Measurements from ENCODE around the gene CASZ1. TPM values are rescaled to one million over a fixed set of nuclear protein-coding genes. Genes with fewer than 3 reads are reported as not detected.

The CASZ1 gene
- total RNA-seq, 3 donors from 2014 or later (not counting 1 experiment from before 2014, with no cell fraction given) = 55.9 to 83.0 (median 70.6) TPM

DNA sequence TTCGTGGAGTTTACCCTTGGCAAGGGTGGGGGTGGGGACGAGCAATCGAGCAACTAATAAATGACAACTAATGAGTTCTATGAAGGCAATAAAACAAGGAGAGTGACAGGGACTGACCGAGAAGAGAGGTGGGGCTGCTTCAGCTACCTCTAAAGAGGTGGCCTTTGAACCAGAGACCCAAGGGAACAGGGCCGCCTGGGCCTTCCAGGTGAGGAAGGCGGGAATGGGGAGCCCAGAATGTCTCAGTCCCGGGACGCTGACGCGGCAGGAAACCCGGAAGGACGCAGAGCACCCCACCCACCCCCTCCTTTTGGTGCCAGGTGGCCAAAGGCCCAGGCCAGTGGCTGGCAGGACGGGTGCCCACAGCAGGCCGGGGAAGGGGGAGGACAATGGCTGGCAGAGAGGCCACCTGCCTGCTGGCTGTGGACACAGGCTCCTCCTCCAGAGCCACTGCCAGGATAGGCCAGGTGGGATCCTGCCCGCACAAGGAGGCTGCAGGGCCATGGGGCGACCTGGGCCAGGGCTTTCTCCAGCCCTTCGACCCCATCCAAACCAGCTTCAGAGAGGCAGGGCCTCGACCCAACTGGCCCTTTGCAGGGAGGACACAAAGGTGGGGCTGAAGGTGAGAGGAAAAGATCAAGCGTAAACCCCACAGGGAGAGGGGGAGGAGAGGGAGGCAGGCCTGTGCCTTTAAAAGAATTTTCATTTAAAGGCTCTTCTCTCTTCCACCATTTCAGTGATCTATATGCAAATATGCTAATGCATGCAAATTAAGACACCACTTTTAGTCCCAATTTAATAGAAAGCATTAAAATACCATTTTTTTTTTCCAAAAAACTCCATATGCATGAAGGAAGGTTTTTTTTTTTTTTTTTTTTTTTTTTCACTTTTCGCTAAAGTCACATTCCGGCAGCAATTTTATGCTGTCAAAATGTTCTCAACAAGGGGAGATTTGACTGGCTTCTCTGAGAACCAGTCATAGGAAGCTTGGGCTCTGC, 58.1 kb downstream of the CASZ1 start:
- H3K4me1 ChIP-seq (ENCODE audit: control insufficient read depth, insufficient read depth, low read length) = no peaks in the 10 kb centered on the region
- H3K36me3 Mint-ChIP-seq = no peaks in the 10 kb centered on the region

GRCh38 chr1:10737651-10738050, 58.8 kb downstream of the CASZ1 start:
- intact Hi-C loops (cut with micrococcal nuclease) = no loop called here
- Histone ChIP-seq H3K4me1 (ENCODE audit: control insufficient read depth, insufficient read depth, low read length) (no peaks in the 10 kb centered on the region), H3K27ac (ENCODE audit: low read length) (no peak overlapping the region), H3K4me3 (ENCODE audit: low read length) (no peak overlapping the region), H3K9me3 (ENCODE audit: control insufficient read depth, insufficient read depth, low read length) (no peaks in the 10 kb centered on the region), H3K36me3 (ENCODE audit: control insufficient read depth, insufficient read depth, low read length) (no peaks in the 10 kb centered on the region), H3K27me3 (ENCODE audit: control insufficient read depth, insufficient read depth, low read length) (no peaks in the 10 kb centered on the region)
- ATAC-seq = no peak
- Mint-ChIP-seq H3K27ac (no peak overlapping the region), H3K36me3 (no peaks in the 10 kb centered on the region), H3K4me1 (no peaks in the 10 kb centered on the region), H3K4me3 (no peak overlapping the region), H3K27me3 (ENCODE audit: low read depth in 2 of 2) (peaks cover 0 to 2% of the 10 kb centered on the region in 2 donors), H3K9me3 (no peaks in the 10 kb centered on the region)
- DNase-seq = no peak
- TF ChIP-seq, protein P1, sequence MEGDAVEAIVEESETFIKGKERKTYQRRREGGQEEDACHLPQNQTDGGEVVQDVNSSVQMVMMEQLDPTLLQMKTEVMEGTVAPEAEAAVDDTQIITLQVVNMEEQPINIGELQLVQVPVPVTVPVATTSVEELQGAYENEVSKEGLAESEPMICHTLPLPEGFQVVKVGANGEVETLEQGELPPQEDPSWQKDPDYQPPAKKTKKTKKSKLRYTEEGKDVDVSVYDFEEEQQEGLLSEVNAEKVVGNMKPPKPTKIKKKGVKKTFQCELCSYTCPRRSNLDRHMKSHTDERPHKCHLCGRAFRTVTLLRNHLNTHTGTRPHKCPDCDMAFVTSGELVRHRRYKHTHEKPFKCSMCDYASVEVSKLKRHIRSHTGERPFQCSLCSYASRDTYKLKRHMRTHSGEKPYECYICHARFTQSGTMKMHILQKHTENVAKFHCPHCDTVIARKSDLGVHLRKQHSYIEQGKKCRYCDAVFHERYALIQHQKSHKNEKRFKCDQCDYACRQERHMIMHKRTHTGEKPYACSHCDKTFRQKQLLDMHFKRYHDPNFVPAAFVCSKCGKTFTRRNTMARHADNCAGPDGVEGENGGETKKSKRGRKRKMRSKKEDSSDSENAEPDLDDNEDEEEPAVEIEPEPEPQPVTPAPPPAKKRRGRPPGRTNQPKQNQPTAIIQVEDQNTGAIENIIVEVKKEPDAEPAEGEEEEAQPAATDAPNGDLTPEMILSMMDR (IDR thresholded peaks at IDR 0.05) = no peak
- 92% methylated on average over 12 of the region's 12 CpGs for WGBS (ENCODE audit: insufficient coverage)

More for the DNA sequence above, 58.1 kb downstream of the CASZ1 start:
- Mint-ChIP-seq H3K9me3 (no peaks in the 10 kb centered on the region), H3K27ac (no peak overlapping the region), H3K4me1 (no peaks in the 10 kb centered on the region), H3K27me3 (ENCODE audit: low read depth in 2 of 2) (peaks cover 0 to 2% of the 10 kb centered on the region in 2 donors), H3K4me3 (no peak overlapping the region)
- 85% methylated on average over 18 of the region's 21 CpGs for WGBS (ENCODE audit: insufficient coverage)
- intact Hi-C loops (cut with micrococcal nuclease) = no loop called here
- Histone ChIP-seq H3K36me3 (ENCODE audit: control insufficient read depth, insufficient read depth, low read length) (no peaks in the 10 kb centered on the region), H3K27ac (ENCODE audit: low read length) (no peak overlapping the region), H3K27me3 (ENCODE audit: control insufficient read depth, insufficient read depth, low read length) (no peaks in the 10 kb centered on the region), H3K4me3 (ENCODE audit: low read length) (no peak overlapping the region), H3K9me3 (ENCODE audit: control insufficient read depth, insufficient read depth, low read length) (no peaks in the 10 kb centered on the region)
- DNase-seq = no peak
- TF ChIP-seq, protein P1 (IDR thresholded peaks at IDR 0.05) = no peak
- ATAC-seq = no peak

- Mint-ChIP-seq H3K36me3 (no peaks in the 10 kb centered on the region), H3K27me3 (ENCODE audit: low read depth in 2 of 2) (peaks cover 0 to 3% of the 10 kb centered on the region in 2 donors), H3K9me3 (no peaks in the 10 kb centered on the region), H3K4me3 (no peak overlapping the region), H3K4me1 (no peaks in the 10 kb centered on the region), H3K27ac (no peak overlapping the region)
- intact Hi-C loops (cut with micrococcal nuclease) = no loop called here
- TF ChIP-seq, protein P1 (IDR thresholded peaks at IDR 0.05) = no peak
- no peak overlapping the region for H3K4me3 ChIP-seq (ENCODE audit: low read length)
- H3K27me3 ChIP-seq (ENCODE audit: control insufficient read depth, insufficient read depth, low read length) = no peaks in the 10 kb centered on the region
- H3K27ac ChIP-seq (ENCODE audit: low read length) = no peak overlapping the region
- DNase-seq = no peak
- 72% methylated on average over 27 of the region's 27 CpGs for WGBS (ENCODE audit: insufficient coverage)
- H3K36me3 ChIP-seq (ENCODE audit: control insufficient read depth, insufficient read depth, low read length) = no peaks in the 10 kb centered on the region
- no peak for ATAC-seq
- no peaks in the 10 kb centered on the region for H3K4me1 ChIP-seq (ENCODE audit: control insufficient read depth, insufficient read depth, low read length)
- no peaks in the 10 kb centered on the region for H3K9me3 ChIP-seq (ENCODE audit: control insufficient read depth, insufficient read depth, low read length)
These were observed 59.5 kb downstream of the CASZ1 start for GRCh38 chr1:10736634-10737586.
